T-helper 2 cell treated with Interferon-gamma antibody and Interleukin-4, amounts not matched to agents 100 ng/mL and 5 ng/mL, for 36 hours (primary cell): ENCODE data around the gene REM1. TPM values are rescaled to one million over a fixed set of nuclear protein-coding genes. Genes with fewer than 3 reads are reported as not detected.
"Not testable (repeated sequence)": the region's sequence is repeated elsewhere in the genome, so short reads cannot be mapped to it uniquely, and the experiment has no call there.

Source experiments
- intact Hi-C: fragments of 100-400 bp; cut with micrococcal nuclease; formaldehyde crosslinking; loops from one replicate; pipeline ENCODE4 v1.15.1; 2023
- total RNA-seq: library from RNA; stranded (reverse); gene quantifications from 2 replicates; pipeline ENCODE4 v1.2.3, GENCODE V29; 2022

REM1 gene
- total RNA-seq: not detected in 2 replicates

DNA sequence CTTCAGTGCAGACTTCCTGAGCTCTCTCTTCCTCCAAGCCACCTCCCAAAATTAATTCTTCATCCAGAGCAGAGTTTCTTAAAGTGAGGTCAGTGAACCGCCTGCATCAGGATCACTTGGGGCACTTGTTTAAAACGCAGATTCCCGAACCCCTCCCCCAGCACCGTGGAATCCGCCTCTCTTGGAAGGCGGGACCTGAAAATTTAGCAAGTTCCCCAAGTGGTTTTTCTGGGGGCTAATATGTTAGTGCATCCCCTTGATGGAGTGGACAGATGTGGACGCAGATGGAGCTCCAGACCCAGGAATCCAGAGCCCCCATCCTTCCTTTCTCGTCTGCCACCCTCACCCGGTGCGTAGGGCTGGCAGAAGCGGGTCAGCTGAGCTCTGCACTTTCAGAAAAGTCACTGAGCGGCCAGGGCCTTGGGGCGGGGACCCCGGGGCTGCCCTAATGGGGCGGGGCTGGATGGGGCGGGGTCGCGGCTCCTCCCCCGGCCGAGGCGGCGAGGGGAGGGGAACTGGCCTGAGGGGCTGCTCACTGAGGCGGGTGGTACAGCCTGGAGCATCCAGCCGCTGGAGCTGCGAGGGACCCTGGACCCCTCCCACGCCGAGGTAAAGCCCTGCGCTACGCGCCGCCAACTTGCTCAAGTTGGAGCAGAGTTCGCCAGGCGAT lies at the start of gene REM1, which contains the start of gene DEFB124:
Gene REM1 (plus strand): TSS at position 531 of the 670 bp plus-strand sequence. CDS start 1,158 bp downstream, outside the sequence.
Gene DEFB124 (minus strand): TSS at position 370 of the 670 bp plus-strand sequence. CDS start 2,114 bp downstream, outside the sequence.
- intact Hi-C loops: no loop called here

GRCh38 chr20:31425797-31426196 lies 49.3 kb upstream of the REM1 start:
- intact Hi-C loops: no loop called here

DNA sequence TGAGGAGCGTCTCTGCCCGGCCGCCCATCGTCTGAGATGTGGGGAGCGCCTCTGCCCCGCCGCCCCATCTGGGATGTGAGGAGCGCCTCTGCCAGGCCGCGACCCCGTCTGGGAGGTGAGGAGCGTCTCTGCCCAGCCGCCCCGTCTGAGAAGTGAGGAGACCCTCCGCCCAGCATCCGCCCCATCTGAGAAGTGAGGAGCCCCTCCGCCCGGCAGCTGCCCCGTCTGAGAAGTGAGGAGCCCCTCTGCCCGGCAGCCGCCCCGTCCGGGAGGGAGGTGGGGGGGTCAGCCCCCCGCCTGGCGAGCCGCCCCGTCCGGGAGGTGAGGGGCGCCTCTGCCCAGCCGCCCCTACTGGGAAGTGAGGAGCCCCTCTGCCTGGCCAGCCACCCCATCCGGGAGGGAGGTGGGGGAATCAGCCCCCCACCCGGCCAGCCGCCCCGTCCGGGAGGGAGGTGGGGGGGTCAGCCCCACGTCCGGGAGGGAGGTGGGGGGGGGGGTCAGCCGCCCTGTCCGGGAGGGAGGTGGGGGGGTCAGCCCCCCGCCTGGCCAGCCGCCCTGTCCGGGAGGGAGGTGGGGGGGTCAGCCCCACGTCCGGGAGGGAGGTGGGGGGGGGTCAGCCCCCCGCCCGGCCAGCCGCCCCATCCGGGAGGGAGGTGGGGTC lies 48.1 kb upstream of the REM1 start:
- intact Hi-C loops: not testable (repeated sequence)

DNA sequence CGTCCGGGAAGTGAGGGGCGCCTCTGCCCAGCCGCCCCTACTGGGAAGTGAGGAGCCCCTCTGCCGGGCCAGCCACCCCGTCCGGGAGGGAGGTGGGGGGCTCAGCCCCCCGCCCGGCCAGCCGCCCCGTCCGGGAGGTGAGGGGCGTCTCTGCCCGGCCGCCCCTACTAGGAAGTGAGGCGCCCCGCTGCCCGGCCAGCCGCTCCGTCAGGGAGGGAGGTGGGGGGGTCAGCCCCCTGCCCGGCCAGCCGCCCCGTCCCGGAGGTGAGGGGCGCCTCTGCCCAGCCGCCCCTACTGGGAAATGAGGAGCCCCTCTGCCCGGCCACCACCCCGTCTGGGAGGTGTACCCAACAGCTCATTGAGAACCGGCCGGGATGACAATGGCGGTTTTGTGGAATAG lies 47.5 kb upstream of the REM1 start:
- intact Hi-C loops: not testable (repeated sequence)

GRCh38 chr20:31430568-31431115 lies 44.4 kb upstream of the REM1 start:
- intact Hi-C loops: no loop called here

GRCh38 chr20:31440012-31440659 lies 35.0 kb upstream of the REM1 start, which contains the start of gene DEFB123:
TSS of gene DEFB123 (plus strand) at chr20:31440632. CDS start at chr20:31440699, 67 bp downstream.
- intact Hi-C loops: no loop called here

DNA sequence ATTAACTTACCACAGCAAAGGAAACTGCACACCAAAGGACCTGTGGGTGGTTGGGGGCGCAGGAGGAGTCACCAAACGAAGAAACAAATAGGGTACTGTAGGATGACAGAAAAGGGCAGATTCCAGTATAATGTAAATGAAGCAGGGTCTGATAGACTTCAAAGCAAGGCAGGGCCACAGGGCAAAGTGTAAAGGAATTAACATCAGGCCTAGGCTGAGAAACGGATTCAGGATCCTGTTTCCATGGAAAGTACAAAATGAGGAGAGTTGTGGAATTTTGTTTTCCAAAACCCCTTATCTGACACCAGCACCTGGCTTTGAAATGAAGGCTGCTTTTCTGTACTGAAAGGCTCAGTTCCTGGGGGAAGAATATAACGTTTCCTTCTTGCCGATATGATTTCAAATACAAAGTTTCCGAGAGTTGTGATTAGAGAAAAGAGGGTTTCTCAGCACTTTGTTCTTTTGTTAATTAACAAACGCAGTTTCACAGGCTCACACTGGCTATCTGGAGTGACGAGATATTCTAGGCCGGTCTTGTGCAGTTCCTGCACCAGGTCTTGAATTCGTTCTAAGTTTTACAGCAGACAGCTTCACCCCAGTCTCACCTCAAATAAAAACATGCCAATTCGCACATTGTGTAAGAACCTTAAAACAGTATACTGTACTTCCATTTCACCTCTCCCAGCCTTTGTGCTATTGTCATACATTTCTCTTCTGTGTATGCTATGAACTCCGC lies 28.8 kb upstream of the REM1 start:
- intact Hi-C loops: no loop called here

- intact Hi-C loops: no loop called here
Observed at GRCh38 chr20:31449511-31450414, 25.3 kb upstream of the REM1 start.

GRCh38 chr20:31452575-31452974 lies 22.5 kb upstream of the REM1 start:
- intact Hi-C loops: no loop called here

DNA sequence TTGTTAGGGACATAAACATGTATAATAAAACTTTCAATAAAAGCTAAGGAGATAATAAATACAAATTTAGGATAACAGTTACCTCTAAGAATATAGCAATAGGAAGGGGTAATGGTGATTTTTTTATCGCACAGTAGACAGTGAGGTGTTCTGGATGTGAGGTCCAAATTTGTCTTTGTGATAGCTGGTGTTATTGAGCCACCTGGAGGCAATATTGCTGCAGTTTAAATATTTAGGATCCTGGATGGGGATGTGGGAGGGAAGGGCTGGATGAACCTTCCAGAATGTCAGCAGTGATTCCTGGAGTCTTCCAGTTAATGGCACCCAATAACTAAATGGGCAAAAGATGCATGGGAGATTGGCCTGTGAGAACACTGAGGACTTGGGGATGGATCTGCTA lies 20.7 kb upstream of the REM1 start:
- intact Hi-C loops: no loop called here

DNA sequence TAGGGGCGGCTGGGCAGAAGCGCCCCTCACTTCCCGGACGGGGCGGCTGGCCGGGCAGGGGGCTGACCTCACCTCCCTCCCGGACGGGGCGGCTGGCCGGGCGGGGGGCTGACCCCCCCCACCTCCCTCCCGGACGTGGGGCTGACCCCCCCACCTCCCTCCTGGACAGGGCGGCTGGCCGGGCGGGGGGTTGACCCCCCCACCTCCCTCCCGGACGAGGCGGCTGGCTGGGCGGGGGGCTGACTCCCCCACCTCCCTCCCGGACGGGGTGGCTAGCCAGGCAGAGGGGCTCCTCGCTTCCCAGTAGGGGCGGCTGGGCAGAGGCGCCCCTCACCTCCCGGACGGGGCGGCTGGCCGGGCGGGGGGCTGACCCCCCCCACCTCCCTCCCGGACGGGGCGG lies 4.1 kb upstream of the REM1 start:
- intact Hi-C loops: not testable (repeated sequence)

DNA sequence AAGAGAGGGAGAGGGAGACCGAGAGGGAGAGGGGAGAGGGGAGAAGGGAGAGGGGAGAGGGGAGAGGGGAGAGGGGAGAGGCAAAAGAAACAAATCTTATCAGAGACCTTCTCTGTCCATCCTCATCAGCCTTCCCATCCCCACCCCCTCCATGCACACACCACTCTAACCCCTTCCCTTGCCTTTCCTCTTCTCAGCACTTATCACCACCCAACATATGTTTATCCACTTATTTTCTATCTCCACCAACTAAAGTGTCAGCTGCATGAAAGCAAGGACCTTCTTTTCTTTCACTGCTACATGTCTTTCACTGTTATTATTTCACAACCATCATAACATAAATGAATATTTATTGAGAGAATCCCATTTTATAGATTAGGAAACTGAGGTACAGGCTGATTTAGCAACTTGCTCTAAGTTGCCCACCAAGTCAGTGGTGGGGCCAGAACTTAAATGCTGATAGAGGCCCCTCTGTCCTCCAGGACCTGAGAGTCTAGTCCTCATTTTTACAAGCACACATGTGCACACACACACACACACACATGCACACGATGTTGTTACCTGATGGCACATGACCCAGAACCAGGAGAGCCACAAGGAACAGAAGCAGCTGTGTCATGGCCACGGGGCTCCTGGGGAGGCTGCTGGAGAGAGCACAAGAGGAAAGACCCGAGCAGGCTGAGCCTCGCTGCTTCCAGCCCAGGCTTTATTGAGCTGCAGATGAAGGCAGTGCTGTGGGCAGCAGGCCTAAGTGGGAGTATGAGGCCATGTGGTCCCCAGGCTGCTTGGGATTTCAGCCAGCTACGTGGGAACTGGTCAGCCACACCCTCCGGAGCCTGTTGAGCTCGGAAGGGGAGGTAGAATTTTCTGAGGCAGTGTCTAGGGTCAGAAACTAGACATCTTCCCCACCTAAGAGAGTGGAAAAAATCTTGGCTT lies 2.4 kb upstream of the REM1 start:
- intact Hi-C loops: no loop called here

- intact Hi-C loops: no loop called here
Observed at GRCh38 chr20:31473331-31474096, 1.6 kb upstream of the REM1 start.

- intact Hi-C loops: no loop called here
Observed at GRCh38 chr20:31474097-31474436, 1.0 kb upstream of the REM1 start.

DNA sequence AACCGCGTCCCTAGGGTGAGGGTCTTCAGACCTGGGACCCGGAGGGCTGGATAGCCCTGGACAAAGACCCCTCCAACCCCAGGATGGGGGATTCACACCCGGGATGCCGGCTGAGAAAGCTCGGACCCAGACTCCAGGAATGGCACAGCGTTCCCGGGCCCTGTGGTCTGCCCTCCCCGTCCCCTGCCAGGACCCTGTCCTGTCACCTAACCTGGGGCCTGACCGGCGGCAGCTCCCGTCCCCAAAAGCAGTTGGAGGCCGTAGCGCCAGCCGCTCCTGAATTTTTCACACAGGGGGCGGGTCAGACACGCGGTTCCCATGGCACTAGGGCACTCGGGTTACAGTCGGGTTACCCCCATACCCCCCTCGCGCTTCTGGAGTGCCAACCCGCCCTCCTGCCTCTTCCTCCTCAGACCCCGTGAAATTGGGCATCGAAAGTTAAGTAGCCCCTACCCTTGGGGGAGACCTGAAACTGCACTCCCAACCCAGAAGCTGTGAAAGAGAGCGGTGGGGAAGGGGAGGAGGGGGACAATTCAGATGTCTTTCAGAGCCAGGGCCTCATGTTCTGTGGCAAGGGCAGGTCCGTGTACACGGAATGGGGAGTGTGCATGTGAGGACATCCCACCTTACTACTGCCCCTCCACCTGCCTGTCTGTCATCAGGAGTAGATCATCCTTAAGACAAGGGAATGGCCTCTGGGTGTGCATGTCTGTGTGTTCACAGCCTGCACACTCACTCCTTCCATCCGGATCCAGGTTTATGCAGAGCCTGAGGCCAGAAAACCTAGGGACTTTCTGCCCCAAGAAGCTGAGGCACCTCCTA lies 595 bp downstream of the REM1 start:
- intact Hi-C loops: no loop called here

DNA sequence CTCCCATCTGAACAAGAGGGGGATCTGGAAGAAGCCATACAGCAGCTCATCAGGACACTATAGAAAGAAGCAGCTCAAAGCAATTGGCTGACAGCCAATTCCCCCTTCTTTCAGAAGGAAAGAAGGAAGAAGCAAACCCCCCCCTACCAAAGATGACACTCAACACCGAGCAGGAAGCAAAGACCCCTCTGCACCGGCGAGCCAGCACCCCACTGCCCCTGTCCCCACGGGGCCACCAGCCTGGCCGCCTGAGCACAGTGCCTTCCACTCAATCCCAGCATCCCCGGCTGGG lies 1.2 kb downstream of the REM1 start:
- intact Hi-C loops: no loop called here

DNA sequence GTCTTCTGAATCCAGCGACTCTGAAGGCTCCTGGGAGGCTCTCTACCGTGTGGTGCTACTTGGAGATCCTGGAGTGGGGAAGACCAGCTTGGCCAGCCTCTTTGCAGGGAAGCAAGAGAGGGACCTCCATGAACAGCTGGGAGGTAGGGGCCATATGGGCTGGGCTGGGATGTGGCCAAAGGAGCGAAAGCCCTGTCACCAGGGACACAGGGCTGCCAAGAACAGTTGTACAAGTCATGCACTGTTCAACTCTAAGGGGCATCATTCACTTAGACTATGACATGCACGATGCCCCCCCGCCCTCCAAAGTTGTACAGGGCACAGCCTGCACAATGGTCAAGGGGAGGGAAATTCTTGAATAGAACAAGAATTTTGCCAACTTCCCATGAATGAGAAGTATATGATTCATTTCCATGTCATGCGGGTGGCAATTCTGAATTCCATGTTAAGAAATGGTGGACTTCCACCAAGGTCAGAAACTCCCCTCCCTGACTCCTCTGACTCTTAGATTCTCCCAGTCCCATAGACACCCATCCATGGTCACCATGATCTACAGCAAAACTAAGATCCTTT lies 1.6 kb downstream of the REM1 start:
- intact Hi-C loops: no loop called here

GRCh38 chr20:31484001-31484400 lies 8.9 kb downstream of the REM1 start:
- intact Hi-C loops: no loop called here
